Measurements from ENCODE around the gene CMTR1. TPM values are rescaled to one million over a fixed set of nuclear protein-coding genes. Genes with fewer than 3 reads are reported as not detected.

The CMTR1 gene
- total and polyA plus RNA-seq, 2 of the 13 experiments (the other 11 are each of a cell fraction or from before 2014, with no cell fraction given), result 19.7 to 55.2 TPM

DNA sequence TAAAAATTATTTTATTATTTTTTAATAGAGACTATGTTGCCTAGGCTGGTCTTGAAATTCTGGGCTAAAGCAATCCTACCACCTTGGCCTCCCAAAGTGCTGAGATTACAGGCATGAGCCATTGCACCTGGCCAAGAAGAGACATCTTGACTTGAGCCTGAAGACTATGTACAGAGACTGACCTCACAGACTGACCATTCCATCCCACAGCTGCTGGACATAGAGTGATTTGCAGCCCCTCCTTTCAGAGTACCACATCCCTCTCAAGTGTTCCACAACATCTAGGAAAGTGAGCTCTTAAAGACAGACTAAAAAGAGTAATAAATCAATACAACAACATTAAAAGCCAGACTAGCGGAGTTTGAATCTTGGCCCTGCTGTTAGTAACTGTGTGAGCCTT is 40.2 kb upstream of the CMTR1 start (continued):
- TF ChIP-seq ZBTB34 (CRISPR knock-in tag; IDR thresholded peaks at IDR 0.05), result no peak
- no peak for TF ChIP-seq HOXA5 (CRISPR knock-in tag; IDR thresholded peaks at IDR 0.05)
- TF ChIP-seq TCF7L2 (IDR thresholded peaks at IDR 0.05; ENCODE audit: low read depth, low read length), result no peak

- peaks cover 6 to 36% of the 10 kb centered on the region in 2 experiments; a peak in 4 of 5 replicates for H3K36me3 ChIP-seq (replicated peaks in 1 of 2; ENCODE audit: control insufficient read depth in 1 of 2, insufficient read depth in 2 of 2, low read length in 2 of 2)
- DNase-seq (ENCODE audit: low spot score), result no peak
- POLR2A ChIA-PET, result no interaction called here
- no peak overlapping the region for H3K4me3 ChIP-seq (replicated peaks in 1 of 3; ENCODE audit: insufficient read depth in 1 of 3, low read depth in 2 of 3, low read length in 3 of 3)
- no peaks in the 10 kb centered on the region for H3K9me3 ChIP-seq (ENCODE audit: low read length)
- H3K27me3 ChIP-seq (ENCODE audit: control insufficient read depth in 1 of 2, insufficient read depth in 2 of 2, low read length in 2 of 2), result no peaks in the 10 kb centered on the region
- no peak for TF ChIP-seq ZNF704 (CRISPR knock-in tag; IDR thresholded peaks at IDR 0.05; ENCODE audit: borderline replicate concordance)
- TF ChIP-seq U2AF2 (IDR thresholded peaks at IDR 0.05; ENCODE audit: low read depth, low read length), result no peak
- TF ChIP-seq ZNF451 (CRISPR knock-in tag; IDR thresholded peaks at IDR 0.05), result no peak
- TF ChIP-seq, protein P1, sequence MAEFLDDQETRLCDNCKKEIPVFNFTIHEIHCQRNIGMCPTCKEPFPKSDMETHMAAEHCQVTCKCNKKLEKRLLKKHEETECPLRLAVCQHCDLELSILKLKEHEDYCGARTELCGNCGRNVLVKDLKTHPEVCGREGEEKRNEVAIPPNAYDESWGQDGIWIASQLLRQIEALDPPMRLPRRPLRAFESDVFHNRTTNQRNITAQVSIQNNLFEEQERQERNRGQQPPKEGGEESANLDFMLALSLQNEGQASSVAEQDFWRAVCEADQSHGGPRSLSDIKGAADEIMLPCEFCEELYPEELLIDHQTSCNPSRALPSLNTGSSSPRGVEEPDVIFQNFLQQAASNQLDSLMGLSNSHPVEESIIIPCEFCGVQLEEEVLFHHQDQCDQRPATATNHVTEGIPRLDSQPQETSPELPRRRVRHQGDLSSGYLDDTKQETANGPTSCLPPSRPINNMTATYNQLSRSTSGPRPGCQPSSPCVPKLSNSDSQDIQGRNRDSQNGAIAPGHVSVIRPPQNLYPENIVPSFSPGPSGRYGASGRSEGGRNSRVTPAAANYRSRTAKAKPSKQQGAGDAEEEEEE (CRISPR knock-in tag; IDR thresholded peaks at IDR 0.05; ENCODE audit: borderline replicate concordance), result no peak
- TF ChIP-seq KMT2B (CRISPR knock-in tag; IDR thresholded peaks at IDR 0.05), result no peak
- TF ChIP-seq ETV6 (CRISPR knock-in tag; conservative IDR thresholded peaks at IDR 0.05), result no peak
- TF ChIP-seq ZKSCAN1 (IDR thresholded peaks at IDR 0.05; ENCODE audit: low read length), result no peak
- TF ChIP-seq SALL2 (CRISPR knock-in tag; IDR thresholded peaks at IDR 0.05), result no peak
- H4K20me1 ChIP-seq (ENCODE audit: insufficient read depth, low read length), result no peaks in the 10 kb centered on the region
- no peak overlapping the region for H3K27ac ChIP-seq (ENCODE audit: extremely low read length, insufficient read depth, low read length)
- intact Hi-C loops (cut with micrococcal nuclease; ENCODE audit: unreplicated experiment), result no loop called here
- ATAC-seq, result no peak
- in situ Hi-C loops (cut with HindIII; ENCODE audit: extremely low pct_ligation_motif_present, low pct_unique_long_range_greater_than_20kb), result no loop called here
- no peak overlapping the region for H2AFZ ChIP-seq (ENCODE audit: low read length)
- CTCF ChIA-PET (ENCODE audit: low intra/inter-chr PET ratio, low total read pairs), result no interaction called here
- H3K79me2 ChIP-seq (ENCODE audit: insufficient read depth, low read length), result no peaks in the 10 kb centered on the region
- H3K9ac ChIP-seq (ENCODE audit: insufficient read depth, low read depth, low read length), result no peak overlapping the region
- no TSS peak for BruUV-seq (replicated peaks)
- no peak for FAIRE-seq
- 90% methylated on average over 1 of the region's 1 CpG for WGBS (ENCODE audit: low lambda C conversion rate)
- no peaks in the 10 kb centered on the region for H3K4me1 ChIP-seq (ENCODE audit: insufficient read depth, low read length)
- no peak overlapping the region for H3K4me2 ChIP-seq (ENCODE audit: low read depth, low read length)
These were observed 39.6 kb upstream of the CMTR1 start for GRCh38 chr6:37393381-37393929.

All from HepG2 (cell line).